Measurements from ENCODE around the gene P3H3.
"Not testable (repeated sequence)": the region's sequence is repeated elsewhere in the genome, so short reads cannot be mapped to it uniquely, and the experiment has no call there.

The P3H3 gene

DNA sequence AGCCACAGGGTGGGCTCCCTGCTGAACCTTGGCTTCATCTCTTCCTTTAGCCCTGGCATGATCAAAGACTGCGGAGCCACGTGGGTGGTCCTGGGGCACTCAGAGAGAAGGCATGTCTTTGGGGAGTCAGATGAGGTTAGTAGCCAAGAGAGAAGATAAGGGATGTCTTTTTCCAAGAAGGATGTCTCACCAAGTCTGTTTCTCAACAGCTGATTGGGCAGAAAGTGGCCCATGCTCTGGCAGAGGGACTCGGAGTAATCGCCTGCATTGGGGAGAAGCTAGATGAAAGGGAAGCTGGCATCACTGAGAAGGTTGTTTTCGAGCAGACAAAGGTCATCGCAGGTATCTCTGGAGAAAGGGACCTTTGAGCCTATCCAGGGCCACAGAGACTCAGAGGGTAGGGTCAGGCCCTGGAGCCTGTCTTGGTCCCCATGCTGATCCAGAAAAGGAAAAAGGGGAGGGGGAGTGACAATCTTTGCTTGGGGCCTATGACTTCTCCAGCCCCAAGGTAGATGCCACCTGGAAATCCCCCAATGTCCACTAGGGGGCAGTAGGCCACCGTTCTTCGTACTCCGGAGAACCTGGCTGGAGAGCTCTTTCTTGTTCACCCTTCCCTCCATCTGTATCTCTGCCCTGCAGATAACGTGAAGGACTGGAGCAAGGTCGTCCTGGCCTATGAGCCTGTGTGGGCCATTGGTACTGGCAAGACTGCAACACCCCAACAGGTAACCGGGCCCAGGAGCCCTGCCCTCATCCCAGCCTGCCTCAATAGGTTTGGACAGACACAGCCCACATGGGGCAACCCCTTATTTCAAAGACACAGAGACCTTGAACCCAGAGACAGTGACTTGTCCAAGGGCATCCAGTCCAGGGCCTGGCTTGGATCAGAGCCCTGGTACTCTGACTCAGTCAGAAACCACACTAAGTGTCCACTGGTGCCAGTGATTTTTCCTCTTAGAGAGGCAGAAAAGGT is 41.1 kb downstream of the P3H3 start:
- peak; percentile 61 for DNase-seq

DNA sequence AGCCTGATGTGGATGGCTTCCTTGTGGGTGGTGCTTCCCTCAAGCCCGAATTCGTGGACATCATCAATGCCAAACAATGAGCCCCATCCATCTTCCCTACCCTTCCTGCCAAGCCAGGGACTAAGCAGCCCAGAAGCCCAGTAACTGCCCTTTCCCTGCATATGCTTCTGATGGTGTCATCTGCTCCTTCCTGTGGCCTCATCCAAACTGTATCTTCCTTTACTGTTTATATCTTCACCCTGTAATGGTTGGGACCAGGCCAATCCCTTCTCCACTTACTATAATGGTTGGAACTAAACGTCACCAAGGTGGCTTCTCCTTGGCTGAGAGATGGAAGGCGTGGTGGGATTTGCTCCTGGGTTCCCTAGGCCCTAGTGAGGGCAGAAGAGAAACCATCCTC is 42.1 kb downstream of the P3H3 start:
- not testable (repeated sequence) for DNase-seq

DNA sequence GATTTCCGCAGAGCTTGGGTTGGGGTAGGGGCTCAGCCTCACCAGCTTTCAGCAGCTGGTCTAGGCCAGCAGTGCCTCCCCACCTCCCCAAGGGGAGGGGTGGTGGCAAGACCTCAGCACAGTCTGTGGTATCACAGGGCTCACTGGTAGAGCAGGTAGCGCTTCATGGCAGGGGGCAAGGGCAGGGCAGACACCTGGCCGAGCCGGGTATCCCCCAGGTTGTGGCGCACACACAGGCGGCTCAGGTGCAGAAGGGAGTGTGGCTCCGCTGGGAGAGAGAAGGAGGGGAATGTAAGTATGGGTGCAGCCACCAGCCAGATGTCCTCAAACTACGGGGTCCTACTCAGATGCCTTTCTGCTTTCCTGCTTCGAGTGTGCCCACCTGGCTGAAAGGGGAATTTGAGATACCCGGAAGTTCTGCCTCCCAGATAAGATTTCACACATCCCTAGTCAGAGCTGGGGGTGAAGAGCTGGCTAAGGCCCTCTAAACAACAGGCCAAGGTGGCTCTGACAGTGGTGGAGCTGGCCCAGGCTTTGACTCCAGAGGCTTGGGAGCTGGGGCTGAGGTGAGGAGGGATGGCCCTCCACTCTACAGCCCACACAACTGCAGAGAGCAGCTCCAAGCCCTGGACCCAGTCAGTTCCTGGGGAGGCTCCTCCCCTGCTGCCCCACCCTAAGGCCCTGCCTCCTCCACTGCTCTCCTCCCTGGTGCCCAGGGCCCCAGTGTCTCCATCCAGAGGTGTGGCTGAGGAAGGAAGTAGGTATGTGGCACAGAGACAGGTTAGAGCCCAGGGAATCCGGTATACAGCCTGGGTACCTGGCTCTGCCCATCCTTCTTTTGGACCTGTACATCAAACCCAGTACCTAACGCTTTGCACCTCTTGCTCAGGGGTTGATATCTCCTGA is 43.1 kb downstream of the P3H3 start:
- peak; percentile 28 for DNase-seq

DNA sequence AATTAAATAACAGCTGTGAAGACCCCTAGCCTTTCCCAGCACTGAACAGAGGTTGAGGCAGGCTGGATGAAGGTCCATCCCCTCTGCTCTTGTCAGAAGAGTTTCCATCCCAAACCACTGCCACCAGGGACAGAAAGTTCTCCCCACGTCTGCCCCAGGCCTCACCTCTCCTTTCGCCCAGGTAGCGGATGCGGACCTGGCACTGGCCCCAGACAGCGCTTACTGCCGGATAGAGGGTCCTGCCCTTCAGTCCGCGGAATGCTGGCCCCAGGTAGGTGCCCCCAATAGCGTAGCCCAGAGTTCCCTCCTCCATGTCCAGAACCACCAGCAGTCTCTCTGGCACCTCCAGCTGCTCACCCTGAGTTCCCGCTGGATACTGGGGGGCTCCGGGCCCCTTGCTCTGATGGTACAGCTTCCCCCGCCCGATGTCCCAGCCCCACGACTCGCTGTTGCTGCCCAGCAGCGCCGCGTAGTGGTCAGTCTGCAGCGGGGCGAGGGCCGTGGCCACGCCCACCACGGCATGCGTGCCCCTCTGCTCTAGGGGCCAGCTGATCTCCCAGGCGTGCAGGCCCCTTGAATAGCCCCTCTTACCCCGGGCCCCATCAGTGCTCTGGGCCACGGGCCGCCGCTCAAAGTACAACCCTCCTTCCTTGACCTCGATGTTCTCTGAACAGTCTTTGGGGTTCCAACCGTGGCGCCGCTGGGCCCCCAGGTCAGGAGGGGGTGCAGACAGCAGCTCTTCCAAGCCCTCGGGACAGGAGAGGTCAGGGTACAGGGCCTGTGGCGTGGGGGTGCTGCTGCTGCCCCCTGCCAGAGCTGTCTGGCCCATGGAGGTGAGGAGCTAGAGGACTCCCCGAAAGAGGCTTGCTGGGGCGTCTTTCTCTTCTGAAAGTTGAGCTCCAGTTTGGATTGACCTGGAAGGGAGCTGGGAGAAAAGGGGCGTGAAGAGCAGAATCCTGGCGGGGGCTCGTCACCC is 44.2 kb downstream of the P3H3 start:
- peak; percentile 58 for DNase-seq

DNA sequence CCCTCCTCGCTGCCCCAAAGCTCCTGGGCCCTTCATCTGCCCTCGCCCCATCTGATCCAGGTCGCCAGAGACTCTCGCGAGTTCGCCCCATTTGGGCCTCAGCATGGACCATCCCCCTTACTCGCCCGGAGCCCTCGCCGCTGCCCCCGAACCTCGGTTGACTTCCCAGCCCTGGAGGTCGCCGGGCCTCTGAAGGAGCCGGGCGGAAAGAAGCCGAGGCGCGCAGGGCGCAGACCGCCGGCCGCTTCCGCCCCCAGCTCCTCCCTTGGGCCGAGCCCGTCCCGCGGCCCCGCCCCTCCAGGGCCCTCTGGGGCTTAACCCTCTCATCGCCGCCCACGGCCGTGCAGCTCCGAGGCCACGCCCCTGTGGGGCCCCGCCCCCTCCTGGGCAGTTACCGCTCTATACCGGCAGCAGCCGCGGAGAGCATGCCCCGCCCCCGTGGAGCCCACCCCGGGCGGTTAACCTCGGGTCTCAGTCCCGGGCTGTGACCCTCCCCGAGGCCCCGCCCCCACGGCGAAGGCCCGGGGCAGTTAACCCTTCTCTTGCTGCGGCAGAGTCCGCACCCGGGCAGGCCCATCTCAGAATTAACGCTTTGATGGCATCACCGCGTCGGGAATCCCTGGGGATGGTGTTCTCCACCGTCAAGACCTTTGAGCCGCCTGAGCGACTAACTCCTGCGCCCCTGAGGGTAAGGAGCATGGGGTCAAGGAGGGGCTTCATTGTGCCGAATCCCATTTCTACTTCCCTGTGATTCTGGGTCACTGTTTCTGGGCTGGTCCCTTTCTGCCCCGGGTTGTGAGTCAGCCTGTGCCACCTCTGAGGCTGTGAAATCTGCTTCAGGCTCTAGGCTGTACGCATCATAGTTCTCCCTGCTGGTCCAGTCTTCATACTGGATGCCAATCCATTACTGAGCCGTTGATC is 45.1 kb downstream of the P3H3 start, which contains the start of gene SPSB2:
Gene SPSB2, minus strand, starts transcription at position 210 of the 921 bp plus-strand sequence. CDS start 402 bp downstream, outside the sequence.
- DNase-seq, result peak; percentile 91

DNA sequence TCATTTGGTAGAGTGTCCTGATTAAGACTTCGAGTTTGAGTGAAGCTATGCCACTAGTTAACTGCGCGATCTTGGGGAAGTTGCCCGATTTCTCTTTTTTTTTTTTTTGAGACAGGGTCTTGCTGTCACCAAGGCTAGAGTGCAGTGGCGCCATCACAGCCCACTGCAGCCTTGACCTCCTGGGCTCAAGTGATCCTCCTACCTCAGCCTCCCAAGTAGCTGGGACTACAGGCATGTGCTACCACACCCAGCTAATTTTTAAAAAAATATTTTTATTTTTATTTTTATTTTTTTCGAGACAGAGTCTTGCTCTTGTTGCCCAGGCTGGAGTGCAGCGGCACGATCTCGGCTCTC is 45.8 kb downstream of the P3H3 start:
- not testable (repeated sequence) for DNase-seq

DNA sequence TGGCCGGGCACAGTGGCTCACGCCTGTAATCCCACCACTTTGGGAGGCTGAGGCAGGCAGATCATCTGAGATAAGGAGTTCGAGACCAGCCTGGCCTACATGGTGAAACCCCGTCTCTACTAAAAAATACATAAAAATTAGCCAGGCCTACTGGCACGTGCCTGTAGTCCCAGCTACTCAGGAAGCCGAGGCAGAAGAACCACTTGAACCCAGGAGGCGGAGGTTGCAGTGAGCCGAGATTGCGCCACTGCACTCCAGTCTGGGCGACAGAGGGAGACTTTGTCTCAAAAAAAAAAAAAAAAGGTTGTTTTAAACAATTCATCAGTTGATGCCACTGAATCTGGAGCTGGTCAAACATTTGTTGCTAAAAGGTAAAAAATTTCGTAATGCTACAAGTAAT is 51.6 kb downstream of the P3H3 start:
- DNase-seq, result not testable (repeated sequence)

DNA sequence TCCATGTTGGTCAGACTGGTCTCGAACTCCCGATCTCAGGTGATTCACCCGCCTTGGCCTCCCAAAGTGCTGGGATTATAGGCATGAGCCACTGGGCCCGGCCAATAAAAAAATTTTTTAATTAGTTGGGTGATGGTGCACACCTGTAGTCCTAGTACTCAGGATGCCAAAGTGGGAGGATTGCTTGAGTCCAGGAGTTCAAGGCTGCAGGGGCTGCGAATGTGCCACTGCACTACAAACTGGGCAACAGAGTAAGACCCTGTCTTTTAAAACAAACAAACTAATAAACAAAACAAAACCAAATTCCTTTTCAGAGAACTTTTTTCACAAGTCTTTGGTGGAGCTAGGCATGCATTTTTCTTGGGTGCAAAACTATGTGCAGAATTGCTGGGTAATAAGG is 55.0 kb downstream of the P3H3 start:
- no peak for DNase-seq

DNA sequence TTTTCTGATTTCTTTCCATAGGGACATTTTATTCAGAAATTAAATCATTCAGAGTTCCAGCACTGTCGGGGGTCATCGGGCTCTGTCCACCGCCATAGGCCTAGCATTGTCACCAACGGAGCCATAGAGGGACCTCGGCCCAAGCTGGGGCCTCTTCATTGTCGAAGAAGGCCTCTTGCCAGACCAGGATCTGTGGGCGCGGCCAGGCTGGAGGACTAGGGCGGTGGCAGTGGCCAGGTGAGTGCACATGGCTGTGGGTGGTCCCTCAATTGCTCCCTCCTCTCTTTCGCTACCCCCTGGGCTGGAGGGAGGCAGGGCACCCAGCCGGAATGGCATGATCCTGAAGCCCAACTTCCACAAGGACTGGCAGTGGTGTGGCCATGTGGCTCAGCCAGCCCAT is 55.5 kb downstream of the P3H3 start:
- no peak for DNase-seq

DNA sequence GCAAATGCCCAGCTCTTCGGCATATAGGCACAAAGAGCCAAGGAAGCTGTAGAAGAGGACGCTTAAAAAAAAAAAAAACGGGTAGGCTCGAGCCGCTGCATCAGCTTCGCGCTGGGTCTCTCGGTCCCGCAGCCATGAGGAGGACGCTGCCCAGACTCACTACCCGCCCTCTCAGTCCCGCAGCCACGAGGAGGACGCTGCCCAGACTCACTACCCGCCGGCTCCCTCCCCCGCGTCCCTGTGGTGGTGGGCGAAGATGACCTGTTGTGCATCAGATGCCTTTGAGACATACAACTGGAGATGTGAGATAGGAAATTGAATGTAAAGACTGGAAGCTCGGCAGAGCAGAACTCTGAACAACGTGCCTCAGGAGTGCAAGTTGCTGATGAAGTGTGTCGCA is 56.3 kb downstream of the P3H3 start:
- no peak for DNase-seq

DNA sequence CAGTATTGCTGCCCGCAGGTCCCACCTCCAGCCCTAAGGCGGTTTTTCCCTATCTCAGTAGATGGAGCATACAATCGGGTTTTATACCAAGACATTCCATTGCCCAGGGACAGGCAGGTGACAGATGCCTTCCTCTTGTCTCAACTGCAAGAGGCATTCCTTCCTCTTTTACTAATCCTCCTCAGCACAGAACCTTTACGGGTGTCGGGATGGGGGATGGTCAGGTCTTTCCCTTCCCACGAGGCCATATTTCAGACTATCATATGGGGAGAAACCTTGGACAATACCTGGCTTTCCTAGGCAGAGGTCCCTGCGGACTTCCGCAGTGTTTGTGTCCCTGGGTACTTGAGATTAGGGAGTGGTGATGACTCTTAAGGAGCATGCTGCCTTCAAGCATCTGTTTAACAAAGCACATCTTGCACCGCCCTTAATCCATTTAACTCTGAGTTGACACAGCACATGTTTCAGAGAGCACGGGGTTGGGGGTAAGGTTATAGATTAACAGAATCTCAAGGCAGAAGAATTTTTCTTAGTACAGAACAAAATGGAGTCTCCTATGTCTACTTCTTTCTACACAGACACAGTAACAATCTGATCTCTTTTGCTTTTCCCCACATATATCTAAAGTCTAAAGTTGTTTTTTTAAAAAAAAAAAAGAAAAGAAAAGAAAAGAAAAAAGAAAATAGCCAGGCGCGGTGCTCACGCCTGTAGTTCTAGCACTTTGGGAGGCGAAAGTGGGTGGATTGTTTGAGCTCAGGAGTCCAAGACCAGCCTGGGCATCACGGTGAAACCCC is 58.2 kb downstream of the P3H3 start:
- DNase-seq, result not testable (repeated sequence)

DNA sequence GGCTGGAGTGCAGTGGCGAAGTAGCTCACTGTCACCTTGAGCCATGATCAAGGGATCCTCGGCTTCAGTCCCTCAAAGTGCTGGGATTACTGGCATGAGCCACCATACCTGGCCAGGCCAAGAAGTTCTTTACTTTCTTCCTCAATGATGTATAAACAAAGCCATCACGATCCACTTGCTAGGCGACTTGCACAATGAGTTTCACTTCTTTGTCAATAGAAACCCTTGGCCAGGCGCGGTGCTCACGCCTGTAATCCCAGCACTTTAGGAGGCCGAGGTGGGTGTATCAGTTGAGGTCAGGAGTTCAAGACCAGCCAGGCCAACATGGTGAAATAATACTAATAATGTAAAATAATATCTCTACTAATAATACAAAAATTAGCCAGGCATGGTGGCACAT is 59.3 kb downstream of the P3H3 start:
- DNase-seq, result no peak

DNA sequence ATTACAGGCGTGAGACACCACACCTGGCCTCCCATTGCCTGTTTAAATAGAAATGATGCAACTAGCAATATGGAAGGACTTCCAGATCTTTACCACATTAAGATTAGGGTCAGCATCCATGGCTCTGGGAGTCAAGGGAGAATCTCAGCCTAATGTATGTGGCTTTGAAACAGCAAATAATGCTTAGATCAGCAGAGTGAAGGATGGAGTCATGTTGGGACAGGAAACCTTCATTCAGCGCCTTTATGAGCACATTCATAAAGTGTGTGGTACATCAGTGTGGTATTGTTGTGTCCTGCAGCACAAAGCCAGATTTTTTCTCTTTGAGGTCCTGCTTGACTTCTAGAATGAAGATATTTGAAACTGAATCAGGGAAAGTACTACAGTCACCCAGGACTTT is 60.2 kb downstream of the P3H3 start:
- no peak for DNase-seq

DNA sequence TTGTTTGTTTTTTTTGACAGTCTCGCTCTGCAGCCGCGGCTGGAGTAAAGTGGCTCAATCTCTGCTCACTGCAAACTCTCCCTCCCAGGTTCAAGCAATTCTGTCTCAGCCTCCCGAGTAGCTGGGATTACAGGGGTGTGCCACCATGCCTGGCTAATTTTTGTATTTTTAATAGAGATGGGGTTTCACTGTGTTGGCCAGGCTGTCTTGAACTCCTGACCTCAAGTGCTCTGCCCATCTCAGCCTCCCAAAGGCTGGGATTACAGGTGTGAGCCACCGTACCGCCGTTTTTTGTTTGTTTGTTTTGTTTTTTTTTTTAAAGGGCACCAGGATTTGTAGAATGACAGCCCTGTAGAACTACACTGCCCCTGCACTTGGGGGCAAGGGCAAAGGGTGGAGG is 60.6 kb downstream of the P3H3 start:
- not testable (repeated sequence) for DNase-seq

Data from HCEC 1CT (cell line).